Naive thymus-derived CD8-positive, alpha-beta T cell (primary cell): ENCODE results near the gene PDSS2. TPM values are rescaled to one million over a fixed set of nuclear protein-coding genes. Genes with fewer than 3 reads are reported as not detected.
A peak's percentile ranks its signal among the peaks of the same experiment; 100 is the strongest.
"Not testable (repeated sequence)": the region's sequence is repeated elsewhere in the genome, so short reads cannot be mapped to it uniquely, and the experiment has no call there.

ENCODE experiments used
- ATAC-seq, 2 donors: fragments of 150-1000 bp; cut with Tn5 transposase in 1 of 2; sonication (Bioruptor Pico), chemical (Tn5 transposase) in 1 of 2; 1 replicate in 1 of 2; 2 replicates in 1 of 2; pipeline ENCODE4 v1.10.0; 2021; ENCODE audit warnings: mild to moderate bottlenecking in 2 of 2, moderate library complexity in 2 of 2
- POLR2A ChIA-PET: fragments of 350-600 bp; sonication (Branson Sonifier 250); formaldehyde crosslinking; loops from one replicate; lab custom pipeline; 2021; ENCODE audit warnings: antibody characterized with exemption; lab: Charles Lee
- DNase-seq, 10 donors: peaks; one replicate each; pipeline versions ENCODE4 v3.0.0 to v3.0.0-alpha.2; 2020 to 2022
- H3K27ac Mint-ChIP-seq, 10 donors: one replicate each; pipeline ENCODE4 v1.8.0; 2020 to 2022; ENCODE audit warnings: mild to moderate bottlenecking in 10 of 10, mixed read lengths in 10 of 10, moderate library complexity in 4 of 10, inconsistent platforms in 1 of 10
- H3K27me3 Mint-ChIP-seq, 5 donors: one replicate each; pipeline ENCODE4 v1.8.0; 2021 to 2022; ENCODE audit warnings: mixed read lengths in 5 of 5
- H3K36me3 Mint-ChIP-seq, 3 donors: one replicate each; pipeline ENCODE4 v1.8.0; 2020 to 2022; ENCODE audit warnings: mixed read lengths in 3 of 3, mild to moderate bottlenecking in 2 of 3, inconsistent platforms in 1 of 3
- H3K4me1 Mint-ChIP-seq, 4 donors: one replicate each; pipeline ENCODE4 v1.8.0; 2021 to 2022; ENCODE audit warnings: mixed read lengths in 4 of 4
- H3K4me3 Mint-ChIP-seq, 10 donors: one replicate each; pipeline ENCODE4 v1.8.0; 2020 to 2022; ENCODE audit warnings: mild to moderate bottlenecking in 10 of 10, mixed read lengths in 10 of 10, moderate library complexity in 6 of 10, inconsistent platforms in 1 of 10
- H3K9me3 Mint-ChIP-seq, 9 donors: one replicate each; pipeline ENCODE4 v1.8.0; 2020 to 2022; ENCODE audit warnings: mixed read lengths in 9 of 9, mild to moderate bottlenecking in 3 of 9, inconsistent platforms in 1 of 9, moderate library complexity in 1 of 9
- polyA plus RNA-seq, 3 donors: library from polyadenylated mRNA; unstranded; fragments of 300-500 nt; fragmentation: Illumina TruSeq; gene quantifications; one replicate each; pipeline ENCODE4 v1.2.3, GENCODE V29; 2021
- total RNA-seq, 8 experiments: library from RNA in 2 of 8; stranded (reverse) in 2 of 8; gene quantifications; one replicate each; pipeline ENCODE4 v1.2.3 and lab custom pipeline; 2021 to 2026

The PDSS2 gene
- total and polyA plus RNA-seq, 5 experiments from 2014 or later: 11.1 to 16.6 (median 13.9) TPM

GRCh38 chr6:107140581-107140980 is 318.8 kb downstream of the PDSS2 start:
- ATAC-seq (no peak), DNase-seq (no peak)
- no peaks in the 10 kb centered on the region for H3K36me3 Mint-ChIP-seq
- H3K4me3 Mint-ChIP-seq: no peak overlapping the region
- no peaks in the 10 kb centered on the region for H3K27me3 Mint-ChIP-seq
- H3K27ac Mint-ChIP-seq: no peak overlapping the region
- no peaks in the 10 kb centered on the region for H3K9me3 Mint-ChIP-seq
- POLR2A ChIA-PET: no interaction called here
- H3K4me1 Mint-ChIP-seq: no peaks in the 10 kb centered on the region

GRCh38 chr6:107136324-107136723 is 323.0 kb downstream of the PDSS2 start:
- not testable (repeated sequence) for ATAC-seq, H3K9me3 Mint-ChIP-seq, H3K4me1 Mint-ChIP-seq, H3K27ac Mint-ChIP-seq, H3K36me3 Mint-ChIP-seq, H3K4me3 Mint-ChIP-seq, H3K27me3 Mint-ChIP-seq, DNase-seq
- POLR2A ChIA-PET: interaction anchor here (0.6 kb wide), 1 partner anchor 15 kb away, joined by 3 read pairs; no protein-coding TSS in a partner anchor

DNA sequence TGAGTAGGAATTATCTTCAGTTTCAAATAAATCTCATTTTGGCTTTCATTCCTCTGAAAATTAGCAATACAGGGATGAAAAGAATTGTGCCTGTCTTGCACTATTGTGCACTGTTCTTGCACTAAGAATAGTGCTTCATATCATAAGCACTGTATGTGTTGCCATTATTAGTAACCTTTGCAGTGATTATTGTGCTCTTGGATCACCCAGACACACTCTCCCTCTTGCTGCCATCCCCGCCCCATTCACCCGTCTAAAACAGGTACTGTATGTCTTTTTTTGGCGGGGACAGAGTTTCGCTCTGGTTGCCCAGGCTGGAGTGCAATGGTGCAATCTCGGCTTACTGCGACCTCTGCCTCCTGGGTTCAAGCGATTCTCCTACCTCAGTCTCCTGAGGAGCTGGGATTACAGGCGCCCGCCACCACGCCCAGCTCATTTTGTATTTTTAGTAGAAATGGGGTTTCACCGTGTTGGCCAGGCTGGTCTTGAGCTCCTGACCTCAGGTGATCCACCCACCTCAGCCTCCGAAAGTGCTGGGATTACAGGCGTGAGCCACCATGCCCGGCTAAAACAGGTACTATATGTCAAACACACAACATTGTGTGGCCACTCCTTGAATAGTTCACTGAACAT is 324.2 kb downstream of the PDSS2 start:
- H3K27me3 Mint-ChIP-seq, H3K36me3 Mint-ChIP-seq, ATAC-seq, DNase-seq, POLR2A ChIA-PET, H3K4me3 Mint-ChIP-seq, H3K4me1 Mint-ChIP-seq, H3K9me3 Mint-ChIP-seq, H3K27ac Mint-ChIP-seq: not testable (repeated sequence)

GRCh38 chr6:107132330-107132954 is 326.9 kb downstream of the PDSS2 start:
- Mint-ChIP-seq H3K4me3 (no peak overlapping the region), H3K9me3 (no peaks in the 10 kb centered on the region), H3K27ac (no peak overlapping the region), H3K4me1 (no peaks in the 10 kb centered on the region), H3K27me3 (no peaks in the 10 kb centered on the region), H3K36me3 (no peaks in the 10 kb centered on the region)
- ATAC-seq: no peak
- POLR2A ChIA-PET: no interaction called here
- peak in 7 of 10 donors; percentile 4 to 34 (median 20) for DNase-seq

DNA sequence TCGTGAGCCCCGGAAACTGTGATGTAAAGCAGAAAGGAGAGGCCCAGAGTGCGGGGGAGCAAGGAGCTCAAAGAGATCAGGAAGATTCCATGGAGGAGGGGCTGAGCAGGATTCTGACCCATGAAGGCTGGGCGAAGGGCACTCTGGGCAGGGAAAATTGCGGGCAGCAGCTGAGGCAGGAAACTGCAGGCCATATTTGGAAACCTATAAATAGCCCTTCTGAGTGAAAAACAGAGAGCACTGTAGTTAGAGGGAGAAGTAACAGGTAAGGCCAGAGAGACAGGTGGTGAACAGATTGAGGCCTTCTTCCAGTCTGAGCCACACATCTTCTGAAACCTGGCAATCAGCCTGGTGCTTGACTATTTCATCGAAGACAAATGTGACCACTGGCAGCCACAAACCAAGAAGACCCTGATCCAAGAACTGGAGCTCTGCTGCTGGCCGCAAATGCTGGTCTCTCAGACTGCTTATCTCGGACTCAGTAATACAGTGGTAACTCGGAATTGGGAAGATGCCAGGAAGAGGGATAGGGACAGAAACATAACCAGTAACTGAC is 329.9 kb downstream of the PDSS2 start:
- DNase-seq (no peak), ATAC-seq (no peak)
- H3K9me3 Mint-ChIP-seq: no peaks in the 10 kb centered on the region
- no peaks in the 10 kb centered on the region for H3K36me3 Mint-ChIP-seq
- H3K27me3 Mint-ChIP-seq: no peaks in the 10 kb centered on the region
- H3K4me1 Mint-ChIP-seq: no peaks in the 10 kb centered on the region
- H3K27ac Mint-ChIP-seq: peak overlapping the region in 1 of 10 donors; percentile 73
- POLR2A ChIA-PET: no interaction called here
- H3K4me3 Mint-ChIP-seq: no peak overlapping the region

DNA sequence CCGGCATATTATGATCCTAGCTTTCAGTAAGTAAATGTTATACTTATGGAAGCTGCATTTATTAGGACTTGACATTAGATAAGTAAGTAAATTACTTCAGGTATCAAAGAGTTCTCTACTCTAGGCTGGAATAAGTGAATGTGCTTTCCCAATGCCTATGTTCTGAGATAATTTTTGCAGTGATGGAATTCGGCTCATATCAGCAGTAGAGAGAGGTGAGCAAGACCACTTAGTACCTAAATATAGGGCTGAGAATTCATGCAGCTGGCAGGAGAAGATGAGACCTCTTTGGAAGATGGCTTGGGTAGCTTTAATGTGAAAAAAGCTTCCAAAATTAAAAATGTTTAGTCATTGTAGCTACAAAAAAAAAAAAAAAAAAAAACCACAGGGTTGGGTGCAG is 330.8 kb downstream of the PDSS2 start:
- H3K36me3 Mint-ChIP-seq: no peaks in the 10 kb centered on the region
- H3K9me3 Mint-ChIP-seq: no peaks in the 10 kb centered on the region
- no peaks in the 10 kb centered on the region for H3K4me1 Mint-ChIP-seq
- no peak overlapping the region for H3K27ac Mint-ChIP-seq
- no peak for ATAC-seq
- DNase-seq: no peak
- H3K4me3 Mint-ChIP-seq: no peak overlapping the region
- POLR2A ChIA-PET: no interaction called here
- no peaks in the 10 kb centered on the region for H3K27me3 Mint-ChIP-seq

GRCh38 chr6:107128175-107128574 is 331.2 kb downstream of the PDSS2 start:
- Mint-ChIP-seq H3K4me3 (no peak overlapping the region), H3K27ac (no peak overlapping the region), H3K36me3 (no peaks in the 10 kb centered on the region), H3K27me3 (no peaks in the 10 kb centered on the region), H3K9me3 (no peaks in the 10 kb centered on the region), H3K4me1 (no peaks in the 10 kb centered on the region)
- ATAC-seq: no peak
- POLR2A ChIA-PET: no interaction called here
- no peak for DNase-seq

- DNase-seq (no peak), ATAC-seq (no peak)
- POLR2A ChIA-PET: no interaction called here
- H3K36me3 Mint-ChIP-seq: no peaks in the 10 kb centered on the region
- H3K9me3 Mint-ChIP-seq: no peaks in the 10 kb centered on the region
- H3K27me3 Mint-ChIP-seq: no peaks in the 10 kb centered on the region
- H3K27ac Mint-ChIP-seq: no peak overlapping the region
- H3K4me1 Mint-ChIP-seq: no peaks in the 10 kb centered on the region
- no peak overlapping the region for H3K4me3 Mint-ChIP-seq
Measured at GRCh38 chr6:107125771-107126170, 333.6 kb downstream of the PDSS2 start.

- Mint-ChIP-seq H3K27ac (no peak overlapping the region), H3K27me3 (no peaks in the 10 kb centered on the region), H3K9me3 (no peaks in the 10 kb centered on the region), H3K4me1 (no peaks in the 10 kb centered on the region), H3K4me3 (no peak overlapping the region), H3K36me3 (no peaks in the 10 kb centered on the region)
- DNase-seq (no peak), ATAC-seq (no peak)
- POLR2A ChIA-PET: no interaction called here
Measured at GRCh38 chr6:107124934-107125348, 334.4 kb downstream of the PDSS2 start.

DNA sequence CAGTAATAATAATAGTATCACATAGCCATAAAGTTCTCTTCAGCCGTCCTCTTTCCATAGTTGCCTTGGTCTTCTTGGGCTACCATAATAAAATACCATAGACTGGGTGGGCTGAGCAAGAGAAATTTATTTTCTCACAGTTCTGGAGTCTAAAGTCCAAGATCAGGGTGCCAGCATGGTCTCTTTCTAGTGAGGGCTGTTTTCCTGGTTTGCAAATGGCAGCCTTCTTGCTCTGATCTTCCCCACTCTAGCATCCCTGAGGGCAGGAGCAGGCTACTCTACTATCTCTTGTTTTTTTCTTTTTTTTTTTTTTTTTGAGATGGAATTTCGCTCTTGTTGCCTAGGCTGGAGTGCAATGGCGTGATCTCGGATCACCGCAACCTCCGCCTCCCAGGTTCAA is 335.9 kb downstream of the PDSS2 start:
- H3K27me3 Mint-ChIP-seq: no peaks in the 10 kb centered on the region
- POLR2A ChIA-PET: no interaction called here
- no peaks in the 10 kb centered on the region for H3K4me1 Mint-ChIP-seq
- H3K4me3 Mint-ChIP-seq: no peak overlapping the region
- no peak for ATAC-seq
- DNase-seq: no peak
- no peak overlapping the region for H3K27ac Mint-ChIP-seq
- no peaks in the 10 kb centered on the region for H3K9me3 Mint-ChIP-seq
- no peaks in the 10 kb centered on the region for H3K36me3 Mint-ChIP-seq

DNA sequence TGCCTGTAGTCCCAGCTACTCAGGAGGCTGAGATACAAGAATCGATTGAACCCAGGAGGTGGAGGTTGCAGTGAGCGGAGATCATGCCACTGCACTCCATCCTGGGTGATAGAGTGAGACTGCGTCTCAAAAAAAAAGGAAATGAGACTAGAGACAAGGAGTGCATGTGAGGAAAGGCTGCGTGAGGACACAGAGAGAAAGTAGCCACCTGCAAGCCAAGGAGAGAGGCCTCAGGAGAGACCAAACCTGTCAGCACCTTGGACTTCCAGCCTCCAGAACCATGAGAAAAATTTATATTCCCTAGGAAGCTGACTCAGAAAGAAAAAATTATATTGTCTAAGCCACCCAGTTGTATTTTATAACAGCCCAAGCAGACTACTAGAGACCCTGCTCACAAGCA is 336.6 kb downstream of the PDSS2 start:
- no peaks in the 10 kb centered on the region for H3K9me3 Mint-ChIP-seq
- ATAC-seq: no peak
- no peak for DNase-seq
- no peaks in the 10 kb centered on the region for H3K36me3 Mint-ChIP-seq
- H3K4me1 Mint-ChIP-seq: no peaks in the 10 kb centered on the region
- POLR2A ChIA-PET: no interaction called here
- H3K4me3 Mint-ChIP-seq: no peak overlapping the region
- H3K27ac Mint-ChIP-seq: peak overlapping the region in 1 of 10 donors; percentile 56
- H3K27me3 Mint-ChIP-seq: no peaks in the 10 kb centered on the region

GRCh38 chr6:107121964-107122495 is 337.3 kb downstream of the PDSS2 start:
- no peak overlapping the region for H3K4me3 Mint-ChIP-seq
- DNase-seq: no peak
- H3K27ac Mint-ChIP-seq: no peak overlapping the region
- peaks cover 0 to 1% (median 0%) of the 10 kb centered on the region in 4 donors for H3K4me1 Mint-ChIP-seq
- no peaks in the 10 kb centered on the region for H3K36me3 Mint-ChIP-seq
- POLR2A ChIA-PET: no interaction called here
- peaks cover 0 to under 1% (median 0%) of the 10 kb centered on the region in 5 donors for H3K27me3 Mint-ChIP-seq
- H3K9me3 Mint-ChIP-seq: no peaks in the 10 kb centered on the region
- ATAC-seq: no peak

DNA sequence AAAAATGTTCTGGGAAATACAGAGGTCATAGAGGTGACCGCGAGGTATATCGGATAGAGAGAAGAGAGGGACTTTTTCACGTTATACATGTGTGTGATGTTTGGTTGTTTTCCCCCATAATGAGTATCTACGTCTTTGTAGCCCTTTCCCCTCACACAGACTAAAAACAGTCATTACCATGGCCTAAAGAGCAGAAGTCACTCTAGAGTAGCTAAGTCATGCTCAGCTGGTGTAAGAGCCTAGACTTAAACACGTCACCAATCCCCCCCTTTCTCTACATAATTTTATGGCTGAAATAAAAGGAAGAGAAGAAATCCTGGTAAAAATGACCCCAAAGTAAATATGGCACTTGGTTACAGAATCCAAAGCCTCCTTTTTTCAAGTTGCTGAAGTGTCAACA is 338.1 kb downstream of the PDSS2 start:
- POLR2A ChIA-PET: no interaction called here
- Mint-ChIP-seq H3K27me3 (peaks cover 0 to 3% (median 0%) of the 10 kb centered on the region in 5 donors), H3K4me1 (peaks cover 2 to 9% (median 6%) of the 10 kb centered on the region in 4 donors), H3K9me3 (no peaks in the 10 kb centered on the region), H3K4me3 (no peak overlapping the region), H3K27ac (no peak overlapping the region), H3K36me3 (no peaks in the 10 kb centered on the region)
- ATAC-seq: no peak
- no peak for DNase-seq
